HG03175 (cell line): ENCODE measurements around the gene EEIG1.

Source experiments
- ATAC-seq: cut with Tn5 transposase; IDR thresholded peaks from one replicate; pipeline ENCODE4 v1.9.1; 2021; ENCODE audit warnings: mild to moderate bottlenecking, moderate library complexity; ENCODE audit not compliant: unreplicated experiment

Gene EEIG1

GRCh38 chr9:127975376-127976315 is 5.1 kb downstream of the EEIG1 start:
- no peak for ATAC-seq

- no peak for ATAC-seq
Measured at GRCh38 chr9:127974769-127975261, 6.0 kb downstream of the EEIG1 start.

- no peak for ATAC-seq
Measured at GRCh38 chr9:127974001-127974768, 6.6 kb downstream of the EEIG1 start.

GRCh38 chr9:127973169-127974000 is 7.4 kb downstream of the EEIG1 start:
- no peak for ATAC-seq

GRCh38 chr9:127972236-127972871 is 8.4 kb downstream of the EEIG1 start:
- no peak for ATAC-seq

- ATAC-seq = no peak
Measured at GRCh38 chr9:127971357-127972235, 9.2 kb downstream of the EEIG1 start.

GRCh38 chr9:127970401-127971313 is 10.1 kb downstream of the EEIG1 start:
- peak; percentile 84 for ATAC-seq

- ATAC-seq = no peak
Measured at GRCh38 chr9:127968700-127969383, 11.9 kb downstream of the EEIG1 start.

GRCh38 chr9:127968042-127968441 is 12.7 kb downstream of the EEIG1 start:
- no peak for ATAC-seq

GRCh38 chr9:127967151-127967809 is 13.5 kb downstream of the EEIG1 start:
- no peak for ATAC-seq

GRCh38 chr9:127966416-127967150 is 14.2 kb downstream of the EEIG1 start:
- no peak for ATAC-seq

GRCh38 chr9:127965953-127966352 is 14.8 kb downstream of the EEIG1 start:
- ATAC-seq = no peak

GRCh38 chr9:127963359-127964064 is 17.3 kb downstream of the EEIG1 start:
- no peak for ATAC-seq

- no peak for ATAC-seq
Measured at GRCh38 chr9:127963041-127963358, 17.8 kb downstream of the EEIG1 start.

- no peak for ATAC-seq
Measured at GRCh38 chr9:127962278-127962677, 18.5 kb downstream of the EEIG1 start.

GRCh38 chr9:127961613-127962155 is 19.1 kb downstream of the EEIG1 start:
- ATAC-seq = no peak
